NOMO-1 treated with DMSO at 0.1 percent for 48 hours (cell line): ENCODE results near the gene WDFY3.
"Not testable (repeated sequence)": the region's sequence is repeated elsewhere in the genome, so short reads cannot be mapped to it uniquely, and the experiment has no call there.

Experiments used
- DNase-seq: peaks from one replicate; lab custom pipeline; 2025; ENCODE audit not compliant: unreplicated experiment; lab: John Stamatoyannopoulos, UW

Gene WDFY3

DNA sequence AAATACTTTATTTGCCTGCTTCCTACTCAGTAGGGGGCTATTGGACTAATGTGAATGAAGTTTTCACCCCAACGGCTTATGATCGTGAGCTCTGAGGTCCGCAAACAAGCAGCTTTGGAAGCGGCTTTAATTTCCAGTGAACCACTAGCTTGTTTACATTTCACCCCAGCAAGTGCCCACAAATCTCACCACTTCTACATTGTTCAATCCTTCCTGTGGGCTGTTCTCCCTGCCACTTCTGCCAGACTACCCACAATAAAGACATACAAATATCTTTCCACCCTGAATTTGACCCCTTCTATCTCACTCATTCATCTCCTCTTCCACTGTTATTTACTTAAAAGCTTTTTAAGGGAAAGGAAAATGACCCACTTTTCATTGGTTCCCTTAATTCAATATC lies 285.5 kb downstream of the WDFY3 start:
- no peak for DNase-seq

DNA sequence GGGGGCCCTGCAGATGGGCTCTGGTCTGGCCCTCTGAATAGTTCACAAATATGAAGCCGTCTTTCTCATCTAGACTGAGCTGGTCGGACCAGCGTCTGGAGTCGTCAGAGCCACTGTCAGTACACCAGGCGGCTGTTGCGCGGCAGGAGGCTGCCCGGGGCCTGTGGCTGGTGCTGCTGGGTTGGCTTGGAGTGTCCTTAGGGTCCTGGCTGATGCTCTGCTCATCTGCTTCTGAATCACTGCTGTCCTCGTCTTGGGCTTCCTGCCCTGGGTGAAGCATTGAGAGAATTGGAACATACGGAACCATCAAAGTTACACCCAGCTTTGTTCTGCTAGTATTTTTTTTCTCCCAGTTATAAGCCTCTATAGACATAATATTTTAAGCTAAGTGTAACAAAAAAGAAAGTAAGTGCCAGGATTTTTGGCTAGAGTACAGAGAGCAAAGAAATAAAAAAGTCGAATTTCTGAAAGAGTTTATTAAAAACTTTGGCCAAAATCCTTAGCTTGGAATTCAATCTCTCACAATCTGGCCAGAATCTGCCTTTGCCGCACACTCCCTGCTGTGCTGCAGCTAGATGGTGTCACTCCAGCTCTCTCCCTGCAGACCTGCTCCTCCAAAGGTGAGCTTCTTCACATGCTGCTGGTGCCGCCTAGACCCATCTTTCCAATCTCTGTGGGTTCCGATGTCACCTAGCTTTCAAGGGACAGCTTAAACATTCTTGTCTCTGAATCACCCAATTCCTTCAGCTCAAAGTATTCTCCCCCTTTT lies 287.3 kb downstream of the WDFY3 start:
- no peak for DNase-seq

DNA sequence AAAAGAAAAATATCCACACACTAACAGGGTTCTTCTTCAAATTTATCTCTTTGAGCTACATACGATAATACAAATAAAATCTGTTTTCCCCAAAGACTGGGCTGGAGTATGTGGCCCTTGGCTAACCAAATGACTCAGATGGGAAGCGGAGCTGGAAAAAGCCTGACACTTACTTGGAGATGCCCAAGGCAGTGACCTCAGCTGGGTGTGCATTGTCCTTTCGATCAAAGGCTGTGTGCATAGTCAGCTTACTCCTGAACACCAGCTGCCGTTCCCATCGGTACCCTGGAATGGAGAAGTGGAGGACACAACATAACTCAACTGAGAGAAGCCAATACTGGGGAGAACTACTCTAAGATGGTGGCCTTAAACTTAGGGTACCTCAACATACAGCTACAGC lies 288.5 kb downstream of the WDFY3 start:
- DNase-seq: no peak

DNA sequence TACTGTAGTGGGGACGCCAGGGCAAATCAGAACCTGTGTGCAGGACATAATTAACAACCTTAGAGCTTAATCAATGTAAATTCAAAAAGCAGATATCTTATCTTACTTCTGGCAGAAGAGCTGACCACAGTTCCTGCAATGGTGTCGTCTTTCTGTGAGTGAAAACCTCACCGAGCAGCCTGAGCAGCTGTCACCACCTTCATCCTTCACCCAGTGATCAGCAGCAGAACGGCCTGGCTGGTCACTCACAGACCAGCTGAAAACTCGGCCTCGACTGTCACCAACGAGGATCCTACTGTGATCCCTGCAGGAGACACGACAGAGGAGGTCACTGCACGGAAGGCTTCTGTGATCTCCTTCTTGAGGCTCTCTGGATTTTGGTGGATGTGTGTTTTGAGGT lies 289.4 kb downstream of the WDFY3 start:
- DNase-seq: no peak

DNA sequence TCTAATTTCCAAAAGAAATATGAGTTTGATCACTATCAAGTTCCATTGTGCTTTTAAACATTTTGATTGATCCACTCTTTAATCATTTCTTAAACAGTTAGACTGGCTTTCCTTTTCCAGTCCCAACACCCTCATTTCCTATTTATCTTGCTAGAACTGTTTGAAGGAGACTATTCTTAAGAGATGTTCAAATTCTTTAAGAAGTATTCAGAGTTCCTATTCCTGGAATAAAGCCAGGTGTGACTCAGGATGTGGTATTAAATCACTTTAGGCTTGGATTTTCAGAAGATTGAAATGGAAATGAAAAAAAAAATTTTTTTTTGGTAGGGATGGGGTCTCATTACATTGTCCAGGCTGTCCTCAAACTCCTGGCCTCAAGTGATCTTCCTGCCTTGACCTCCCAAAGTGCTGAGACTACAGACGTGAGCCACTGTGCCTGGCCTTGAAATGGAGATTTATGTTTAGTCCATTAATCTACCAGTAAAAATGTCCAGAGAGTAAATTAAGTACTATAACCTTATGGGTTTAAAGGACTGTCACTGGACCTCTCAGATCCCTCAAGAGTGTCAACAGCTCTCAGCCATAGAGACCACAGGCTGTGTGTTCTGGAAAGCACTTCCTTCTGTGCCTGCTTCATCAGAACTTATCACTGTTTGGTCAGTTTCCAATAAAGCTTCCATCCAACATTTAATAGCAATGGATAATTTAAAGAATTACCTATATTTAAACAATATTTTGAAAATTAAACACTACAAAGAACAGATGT lies 292.8 kb downstream of the WDFY3 start:
- DNase-seq: no peak

DNA sequence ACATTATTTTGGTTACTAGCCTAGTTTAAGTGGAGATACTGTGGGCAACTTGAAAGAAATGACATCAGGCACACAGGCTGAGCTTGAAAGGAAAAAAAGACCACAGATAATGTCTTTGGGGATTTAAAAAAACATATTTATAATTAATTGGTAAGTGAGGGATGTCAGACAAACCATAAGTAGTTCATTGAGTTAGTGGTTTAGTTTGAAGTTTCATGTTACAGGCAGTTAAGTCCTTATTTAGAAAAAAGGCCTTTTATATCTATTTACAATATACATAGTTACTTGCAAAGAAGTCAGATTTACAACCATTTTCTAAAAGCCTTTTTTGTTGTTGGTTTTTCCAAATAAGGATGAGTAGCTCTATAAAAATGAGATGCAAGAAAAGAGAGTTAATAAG lies 294.3 kb downstream of the WDFY3 start:
- no peak for DNase-seq

DNA sequence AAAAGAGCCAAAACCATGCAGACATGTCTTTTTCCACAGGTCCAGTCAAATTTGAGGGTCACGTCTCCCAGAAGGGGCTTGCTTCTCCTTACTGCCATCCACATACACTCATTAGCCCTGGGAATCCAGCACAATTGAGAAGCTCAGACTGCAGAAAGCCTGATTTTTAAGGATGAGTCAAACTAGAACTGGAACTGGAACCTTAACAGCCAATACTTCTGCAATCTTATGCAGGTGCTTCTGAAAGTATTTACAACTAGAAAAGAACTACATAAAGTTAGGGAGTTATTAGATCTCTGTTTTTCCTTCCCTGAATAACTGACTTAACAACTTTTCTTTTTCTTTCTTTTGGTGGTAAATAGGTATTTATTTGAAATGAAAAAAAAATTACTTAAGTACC lies 297.3 kb downstream of the WDFY3 start:
- no peak for DNase-seq

DNA sequence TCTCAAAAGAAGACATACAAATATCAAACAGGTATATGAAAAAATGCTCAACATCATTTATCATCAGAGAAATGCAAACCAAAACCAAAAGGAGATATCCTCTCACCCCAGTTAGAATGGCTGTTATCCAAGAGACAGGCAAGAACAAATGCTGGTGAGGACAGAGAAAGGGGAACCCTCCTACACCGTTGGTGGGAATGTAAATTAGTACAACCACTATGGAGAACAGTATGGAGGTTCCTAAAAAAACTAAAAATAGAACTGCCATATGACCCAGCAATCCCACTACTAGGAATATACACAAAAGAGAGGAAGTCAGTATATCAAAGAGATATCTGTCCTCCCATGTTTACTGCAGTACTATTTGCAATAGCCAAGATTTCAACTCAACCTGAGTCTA lies 300.1 kb downstream of the WDFY3 start:
- no peak for DNase-seq

DNA sequence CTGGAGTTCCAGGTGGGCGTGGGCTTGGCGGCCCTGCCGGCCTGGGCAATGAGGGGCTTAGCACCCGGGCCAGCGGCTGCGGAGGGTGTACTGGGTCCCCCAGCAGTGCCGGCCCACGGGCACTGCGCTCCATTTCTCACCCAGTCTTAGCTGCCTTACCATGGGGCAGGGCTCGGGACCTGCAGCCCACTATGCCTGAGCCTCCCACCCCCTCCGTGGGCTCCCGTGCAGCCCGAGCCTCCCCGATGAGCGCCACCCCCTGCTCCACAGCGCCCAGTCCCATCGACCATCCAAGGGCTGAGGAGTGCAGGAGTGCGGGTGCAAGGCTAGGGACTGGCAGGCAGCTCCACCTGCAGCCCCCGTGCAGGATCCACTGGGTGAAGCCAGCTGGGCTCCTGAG lies 301.7 kb downstream of the WDFY3 start:
- not testable (repeated sequence) for DNase-seq

DNA sequence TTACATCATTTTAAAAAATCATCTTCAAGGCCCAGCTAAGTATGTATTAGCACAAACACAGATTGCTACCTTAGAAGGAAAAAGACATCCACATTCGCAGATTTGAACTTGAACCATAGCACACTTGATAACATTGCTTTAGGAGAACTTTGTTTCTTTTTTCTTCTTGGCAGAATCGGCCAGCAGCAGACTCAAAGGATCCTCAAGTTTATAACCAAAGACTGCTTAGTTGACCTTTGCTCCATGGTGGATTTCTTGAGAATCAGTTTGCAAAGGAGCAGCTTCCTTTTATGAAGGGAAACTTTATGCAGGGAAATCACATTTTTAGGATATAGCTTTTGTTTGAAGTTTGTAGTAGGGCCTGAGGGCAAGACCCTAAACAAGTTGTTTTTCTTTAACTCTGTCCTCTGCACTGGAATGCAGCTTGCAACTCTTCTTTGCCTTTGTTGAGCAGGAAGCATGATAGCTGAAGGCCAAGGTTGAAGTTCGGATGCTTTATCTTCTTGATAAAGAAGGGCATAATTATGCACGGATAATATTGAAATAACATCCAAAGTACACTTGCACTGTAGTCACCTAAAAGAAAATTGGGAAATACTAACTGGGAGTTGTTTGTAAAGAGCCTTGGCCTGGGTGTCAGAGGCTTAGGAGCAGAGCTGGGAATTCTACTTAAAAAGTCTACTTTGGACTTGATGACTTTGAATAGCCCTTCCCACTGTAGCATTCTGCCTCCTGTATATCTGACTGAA lies 305.1 kb downstream of the WDFY3 start:
- DNase-seq: no peak

DNA sequence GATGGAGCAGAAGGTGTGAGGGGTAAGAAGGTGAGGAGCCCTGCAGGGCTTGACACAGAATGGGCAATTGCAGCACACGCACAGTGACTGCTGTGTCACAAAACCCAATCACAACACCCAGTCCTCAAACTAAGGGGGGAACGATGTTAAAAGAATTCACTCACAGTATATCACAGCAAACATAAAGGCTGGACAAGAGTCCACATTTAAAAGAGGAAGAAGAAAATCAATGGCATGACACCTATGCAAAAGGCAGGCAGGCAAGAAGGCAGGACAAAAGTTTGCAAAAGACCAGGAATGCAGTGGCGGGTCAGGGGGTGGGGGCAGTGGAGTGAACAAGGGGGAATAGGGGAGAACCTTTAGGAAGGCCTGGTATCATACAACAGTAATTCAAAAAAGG lies 305.9 kb downstream of the WDFY3 start:
- no peak for DNase-seq

DNA sequence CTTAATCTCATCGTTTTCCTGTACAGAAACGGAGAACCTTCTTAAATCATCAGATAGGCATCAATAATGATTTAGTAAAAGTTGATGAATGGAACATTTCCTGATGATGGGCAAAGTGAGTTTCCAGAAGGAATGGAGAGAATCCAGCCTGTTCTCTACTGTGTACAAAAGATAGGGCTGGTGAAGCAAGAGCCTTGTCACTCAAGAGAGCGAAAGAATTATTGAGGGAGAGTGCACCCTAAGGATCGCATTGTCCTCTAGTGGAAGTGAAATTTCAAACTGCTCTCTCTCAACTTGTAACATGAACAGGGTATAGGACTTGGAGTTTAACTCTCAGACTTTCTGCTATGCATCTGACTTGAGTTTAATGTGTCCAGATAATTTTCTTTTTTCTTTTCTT lies 314.0 kb downstream of the WDFY3 start:
- no peak for DNase-seq

DNA sequence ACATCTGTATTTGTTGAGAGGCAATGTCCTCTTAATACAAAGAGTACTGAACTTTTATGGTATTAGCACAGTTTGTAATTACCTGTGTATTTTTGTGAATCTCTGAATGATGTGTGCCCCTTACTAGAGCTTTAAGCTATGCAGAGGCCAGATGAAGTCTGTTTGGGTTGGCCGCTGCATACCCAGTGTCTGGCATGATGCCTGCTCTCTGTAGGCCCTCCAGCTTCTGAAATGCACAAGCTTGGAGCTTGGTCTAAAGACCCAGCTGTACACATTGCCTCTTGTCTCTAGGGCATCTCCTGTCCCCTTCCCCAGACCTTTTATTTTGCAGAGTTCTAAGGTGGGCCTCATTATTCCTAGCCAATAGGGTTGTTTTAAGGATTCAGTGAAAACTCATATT lies 315.0 kb downstream of the WDFY3 start:
- no peak for DNase-seq

DNA sequence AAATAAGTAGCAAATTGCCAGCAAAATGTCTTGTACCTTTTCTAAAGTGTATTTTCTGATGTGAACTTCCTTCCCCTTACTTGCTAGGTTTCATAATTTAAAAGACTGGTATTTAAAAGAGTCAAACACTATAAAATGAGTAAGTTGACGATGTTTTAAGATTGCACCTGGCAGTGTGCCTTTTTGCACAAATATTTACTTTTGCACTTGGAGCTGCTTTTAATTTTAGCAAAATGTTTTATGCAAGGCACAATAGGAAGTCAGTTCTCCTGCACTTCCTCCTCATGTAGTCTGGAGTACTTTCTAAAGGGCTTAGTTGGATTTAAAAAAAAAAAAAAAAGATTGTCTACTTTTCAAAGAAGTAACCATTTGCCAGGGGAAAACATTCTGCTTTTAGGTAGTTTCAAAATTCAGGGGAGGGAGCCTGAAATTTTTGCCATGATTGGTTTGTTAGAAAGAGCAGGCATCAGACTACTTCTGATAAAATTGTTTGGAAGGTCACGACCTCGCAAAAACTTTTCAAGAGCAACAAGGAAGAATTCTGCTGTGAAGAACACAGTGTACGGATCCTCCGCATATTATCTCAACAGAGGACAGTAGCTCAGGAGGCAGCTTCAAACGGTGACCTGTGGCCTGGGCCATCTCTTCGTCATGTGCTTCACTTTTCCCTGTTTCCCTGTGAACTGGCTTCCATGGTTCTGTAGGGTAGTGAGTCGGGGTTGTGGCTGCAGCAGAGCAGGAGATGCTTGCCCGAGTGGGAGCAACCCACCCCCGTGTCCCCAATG lies 317.4 kb downstream of the WDFY3 start:
- peak; percentile 45 for DNase-seq

DNA sequence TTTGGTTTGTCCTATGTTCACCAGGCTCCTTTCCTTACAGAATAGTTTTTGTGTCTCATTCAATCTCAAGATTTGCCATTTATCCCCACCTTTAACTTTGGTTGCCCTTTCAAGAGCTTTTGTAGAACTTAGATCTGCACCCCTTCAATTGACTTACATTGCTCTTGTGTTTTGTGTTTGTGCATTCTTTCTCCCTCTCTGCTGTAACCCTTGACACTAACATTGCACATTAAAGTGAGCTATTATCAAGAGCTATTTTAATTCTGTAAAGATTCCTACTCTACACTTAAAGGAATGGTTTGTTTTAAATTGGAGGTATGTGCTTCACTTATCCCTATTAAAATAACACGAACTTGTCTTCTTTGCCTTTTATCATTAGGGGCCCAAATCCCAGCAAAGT lies 318.3 kb downstream of the WDFY3 start:
- no peak for DNase-seq

DNA sequence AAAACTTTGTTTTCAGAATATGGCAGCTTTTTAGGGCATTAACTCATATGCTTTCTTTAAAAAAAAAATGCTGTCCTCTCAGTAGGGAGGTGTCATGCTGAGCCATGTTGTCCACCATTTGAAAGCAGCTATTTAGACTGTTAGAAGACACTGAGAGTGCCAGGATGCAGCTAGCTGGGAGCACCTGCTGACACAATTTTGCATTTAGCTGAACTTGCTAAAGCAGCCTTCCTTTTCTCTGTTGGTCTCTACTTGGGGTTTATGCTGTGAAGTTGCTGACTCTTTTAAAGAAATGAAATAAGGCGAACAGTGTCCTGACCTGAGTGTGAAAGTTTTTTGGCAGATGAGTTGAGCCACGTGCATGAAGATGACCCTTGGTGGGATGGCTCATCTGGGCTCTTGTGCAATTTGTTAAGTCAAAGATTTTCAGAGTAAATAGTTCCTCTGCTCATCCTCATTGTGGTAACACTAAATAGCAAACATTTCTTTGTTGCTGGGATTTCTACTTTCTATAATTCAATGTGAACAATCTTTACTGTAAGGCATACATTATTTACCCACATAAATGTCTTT lies 319.1 kb downstream of the WDFY3 start:
- DNase-seq: no peak

DNA sequence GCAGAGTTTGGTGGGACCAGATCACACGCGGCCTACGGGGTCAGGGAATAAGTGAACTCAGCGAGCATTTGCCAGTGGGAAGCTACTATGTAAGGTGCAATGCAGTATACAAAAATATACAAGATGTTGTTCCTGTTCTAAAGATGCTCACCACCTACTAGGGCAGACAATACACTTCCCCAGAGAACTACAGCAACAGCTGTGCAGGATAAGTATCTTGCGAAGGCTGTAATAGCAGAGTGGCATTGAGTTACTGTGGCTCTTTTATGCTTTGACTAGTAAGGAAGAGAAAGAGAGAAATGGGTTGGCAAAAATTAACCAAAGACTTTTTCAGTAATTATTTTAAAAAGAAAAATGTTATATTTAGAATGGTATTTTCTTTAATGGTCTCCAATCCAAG lies 322.4 kb downstream of the WDFY3 start:
- no peak for DNase-seq

DNA sequence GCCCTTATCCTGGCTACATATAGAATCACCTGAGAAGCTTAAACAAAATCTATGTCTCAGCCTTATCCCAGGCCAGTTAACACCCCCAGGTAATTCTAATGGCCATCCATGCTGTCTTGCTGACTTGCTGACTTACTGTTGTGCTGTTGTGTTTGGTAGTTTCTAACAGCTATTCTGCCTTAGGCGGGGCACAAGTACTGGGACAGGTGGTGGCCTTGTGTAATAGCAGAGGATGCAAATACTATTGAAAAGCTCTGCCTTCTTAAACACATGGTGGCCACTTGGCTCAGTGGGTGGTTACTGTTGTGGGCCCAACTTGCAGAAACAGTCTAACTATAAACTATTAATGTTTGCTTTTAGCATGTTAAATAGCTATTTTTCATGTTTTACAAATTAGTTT lies 327.3 kb downstream of the WDFY3 start:
- no peak for DNase-seq

DNA sequence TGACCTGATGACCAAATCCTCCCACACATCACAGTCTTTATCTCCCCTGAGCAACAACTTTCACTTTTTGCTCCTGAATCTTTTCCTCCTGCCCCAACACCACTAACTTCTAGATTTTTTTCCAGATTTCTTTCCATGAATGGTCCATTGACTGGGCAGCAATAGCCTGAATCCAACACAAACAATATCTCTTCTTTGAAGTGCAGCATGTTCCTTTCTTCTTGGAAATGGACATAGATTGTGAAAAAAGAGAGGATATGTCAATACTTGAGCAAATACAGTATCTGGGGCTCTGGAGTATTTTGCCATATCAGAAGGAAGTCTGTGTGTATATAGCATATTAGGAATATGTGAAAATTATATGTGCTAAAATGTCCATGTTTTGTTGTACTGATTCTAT lies 328.4 kb downstream of the WDFY3 start:
- no peak for DNase-seq

DNA sequence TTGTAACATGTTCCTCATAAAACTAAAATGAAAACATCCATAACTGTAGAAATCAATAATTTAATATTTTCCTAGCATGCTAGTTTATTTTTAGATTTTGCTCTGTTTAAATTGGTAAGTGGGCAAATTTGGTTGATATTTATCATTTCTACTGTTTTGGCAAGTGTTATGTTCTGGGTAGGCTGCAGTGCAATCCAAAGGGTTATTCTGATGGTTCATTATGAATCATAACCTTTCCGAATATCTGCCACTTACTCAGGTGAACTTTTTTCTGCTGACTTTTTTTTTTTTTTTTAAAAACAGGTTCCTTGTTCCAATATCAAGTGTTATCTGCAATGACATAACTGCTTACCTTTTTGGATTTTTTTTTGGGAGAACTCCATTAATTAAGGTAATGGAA lies 331.5 kb downstream of the WDFY3 start:
- DNase-seq: no peak

DNA sequence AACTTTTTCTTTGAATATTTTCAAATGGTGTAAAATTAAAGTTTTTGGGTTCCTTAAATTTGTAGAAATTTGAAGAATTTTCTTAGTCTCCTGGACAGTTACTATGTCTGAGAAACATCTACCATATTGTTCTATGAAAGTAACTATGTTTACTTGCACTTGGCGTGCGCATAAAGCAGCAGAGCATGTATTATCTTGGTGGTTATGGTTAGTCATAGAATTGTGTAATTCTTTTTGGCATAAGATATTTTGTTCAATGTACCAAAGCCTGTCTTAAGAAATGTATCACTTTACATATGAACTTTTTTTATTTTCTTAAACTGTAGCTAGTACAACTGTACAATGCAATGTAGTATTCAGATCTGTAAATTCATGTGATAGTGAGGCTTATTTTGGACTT lies 334.4 kb downstream of the WDFY3 start:
- no peak for DNase-seq
